ENCODE results near the gene MLLT3. TPM values are rescaled to one million over a fixed set of nuclear protein-coding genes. Genes with fewer than 3 reads are reported as not detected.

The MLLT3 gene
- total RNA-seq, 4 donors from 2014 or later: 9.4 to 38.2 (median 30.2) TPM

GRCh38 chr9:20564650-20565049, 57.6 kb downstream of the MLLT3 start:
- Histone ChIP-seq H3K27me3 (no peaks in the 10 kb centered on the region), H3K4me1 (peaks cover 37 to 73% (median 41%) of the 10 kb centered on the region in 4 donors), H3K27ac (no peak overlapping the region), H3K36me3 (no peaks in the 10 kb centered on the region), H3K4me3 (no peak overlapping the region), H3K9me3 (no peaks in the 10 kb centered on the region)
- WGBS, 2 donors (ENCODE audit: low coverage in 1 of 2): 81 to 86% methylated on average over 3 of the region's 3 CpGs
- TF ChIP-seq CTCF (IDR thresholded peaks at IDR 0.05) (no peak), POLR2A (IDR thresholded peaks at IDR 0.05) (no peak)
- DNase-seq: no peak
- in situ Hi-C loops (cut with MboI; ENCODE audit: low pct_ligation_motif_present in 1 of 4, low pct_unique_long_range_greater_than_20kb in 1 of 4, low sequenced_read_pairs in 3 of 4) (no loop called here), intact Hi-C loops (cut with DNase I; ENCODE audit: low total_unique reads) (no loop called here)

GRCh38 chr9:20563917-20564316, 58.4 kb downstream of the MLLT3 start:
- DNase-seq: no peak
- TF ChIP-seq POLR2A (IDR thresholded peaks at IDR 0.05) (no peak), EP300 (IDR thresholded peaks at IDR 0.05; ENCODE audit: low read depth) (no peak), CTCF (IDR thresholded peaks at IDR 0.05) (no peak), POLR2AphosphoS5 (IDR thresholded peaks at IDR 0.05) (no peak)
- in situ Hi-C loops (cut with MboI; ENCODE audit: low pct_ligation_motif_present in 1 of 4, low pct_unique_long_range_greater_than_20kb in 1 of 4, low sequenced_read_pairs in 3 of 4): no loop called here
- intact Hi-C loops (cut with DNase I; ENCODE audit: low total_unique reads): no loop called here
- H3K9me3 ChIP-seq: no peaks in the 10 kb centered on the region
- WGBS, 2 donors (ENCODE audit: low coverage in 1 of 2): 26 to 57% methylated on average over 1 of the region's 1 CpG
- H3K36me3 ChIP-seq: no peaks in the 10 kb centered on the region
- H3K27ac ChIP-seq: peak overlapping the region in 1 of 4 donors; percentile 15
- H3K4me3 ChIP-seq: no peak overlapping the region
- H3K27me3 ChIP-seq: no peaks in the 10 kb centered on the region
- H3K4me1 ChIP-seq: peaks cover 37 to 73% (median 40%) of the 10 kb centered on the region in 4 donors

- Histone ChIP-seq H3K27me3 (no peaks in the 10 kb centered on the region), H3K9me3 (no peaks in the 10 kb centered on the region), H3K4me3 (no peak overlapping the region), H3K4me1 (peaks cover 35 to 75% (median 44%) of the 10 kb centered on the region in 4 donors), H3K36me3 (no peaks in the 10 kb centered on the region), H3K27ac (no peak overlapping the region)
- in situ Hi-C loops (cut with MboI; ENCODE audit: low pct_ligation_motif_present in 1 of 4, low pct_unique_long_range_greater_than_20kb in 1 of 4, low sequenced_read_pairs in 3 of 4) (no loop called here), intact Hi-C loops (cut with DNase I; ENCODE audit: low total_unique reads) (no loop called here)
- DNase-seq: no peak
- WGBS, 2 donors (ENCODE audit: low coverage in 1 of 2): 74 to 78% methylated on average over 2 of the region's 2 CpGs
- no peak for TF ChIP-seq EP300 (IDR thresholded peaks at IDR 0.05; ENCODE audit: low read depth)
Observed at GRCh38 chr9:20562051-20562450, 60.2 kb downstream of the MLLT3 start.

DNA sequence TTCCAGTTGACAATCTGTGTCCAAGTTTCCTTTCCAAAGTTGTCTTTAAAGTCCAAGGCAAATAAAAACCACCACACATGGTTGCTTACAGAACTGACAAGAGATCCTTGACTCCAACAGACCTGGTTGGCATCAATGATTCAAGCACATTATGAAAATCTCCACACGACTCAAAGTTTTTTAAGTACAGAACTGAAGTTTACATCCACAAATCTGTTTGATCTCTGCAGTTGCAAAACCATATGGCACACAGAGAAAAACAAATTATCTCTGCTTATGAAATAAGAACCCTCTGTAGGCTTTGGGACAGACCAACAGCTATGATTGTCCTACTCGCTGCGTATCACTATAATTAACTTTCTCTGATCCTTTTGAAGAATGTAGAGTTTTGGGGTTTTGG, 60.8 kb downstream of the MLLT3 start:
- Histone ChIP-seq H3K4me3 (no peak overlapping the region), H3K27ac (no peak overlapping the region), H3K4me1 (peaks cover 35 to 75% (median 43%) of the 10 kb centered on the region in 4 donors), H3K9me3 (no peaks in the 10 kb centered on the region), H3K27me3 (no peaks in the 10 kb centered on the region), H3K36me3 (no peaks in the 10 kb centered on the region)
- TF ChIP-seq POLR2A (IDR thresholded peaks at IDR 0.05) (no peak), POLR2AphosphoS5 (IDR thresholded peaks at IDR 0.05) (no peak), CTCF (IDR thresholded peaks at IDR 0.05) (no peak), EP300 (IDR thresholded peaks at IDR 0.05; ENCODE audit: low read depth) (no peak)
- no peak for DNase-seq
- intact Hi-C loops (cut with DNase I; ENCODE audit: low total_unique reads) (no loop called here), in situ Hi-C loops (cut with MboI; ENCODE audit: low pct_ligation_motif_present in 1 of 4, low pct_unique_long_range_greater_than_20kb in 1 of 4, low sequenced_read_pairs in 3 of 4) (no loop called here)
- 63 to 68% methylated on average over 3 of the region's 3 CpGs for WGBS, 2 donors (ENCODE audit: low coverage in 1 of 2)

- Histone ChIP-seq H3K4me3 (no peak overlapping the region), H3K36me3 (no peaks in the 10 kb centered on the region), H3K4me1 (peaks cover 42 to 89% (median 52%) of the 10 kb centered on the region in 4 donors), H3K27me3 (no peaks in the 10 kb centered on the region), H3K9me3 (no peaks in the 10 kb centered on the region), H3K27ac (peak overlapping the region; percentile 46 to 68 (median 60))
- WGBS, 2 donors (ENCODE audit: low coverage in 1 of 2): 18 to 25% methylated on average over 1 of the region's 1 CpG
- intact Hi-C loops (cut with DNase I; ENCODE audit: low total_unique reads): no loop called here
- no peak for DNase-seq
- in situ Hi-C loops (cut with MboI; ENCODE audit: low pct_ligation_motif_present in 1 of 4, low pct_unique_long_range_greater_than_20kb in 1 of 4, low sequenced_read_pairs in 3 of 4): no loop called here
- no peak for TF ChIP-seq POLR2A (IDR thresholded peaks at IDR 0.05)
- no peak for TF ChIP-seq POLR2AphosphoS5 (IDR thresholded peaks at IDR 0.05)
Observed at GRCh38 chr9:20559231-20559890, 62.9 kb downstream of the MLLT3 start.
